A549 (cell line): ENCODE results near the gene CDYL. TPM values are rescaled to one million over a fixed set of nuclear protein-coding genes. Genes with fewer than 3 reads are reported as not detected.

Experiments
- ATAC-seq, 2 experiments: fragments of 200-7000 bp in 1 of 2; fragments of >200 bp in 1 of 2; cut with Nextera tagmentation in 1 of 2; cut with Tn5 transposase in 1 of 2; 3 replicates each; pipeline versions ENCODE4 v1.8.0 to v1.9.1; 2018 to 2020; ENCODE audit warnings: mild to moderate bottlenecking in 1 of 2, moderate library complexity in 1 of 2
- CTCF ChIA-PET: fragments of 300-600 bp; sonication (Branson Sonifier 250); formaldehyde crosslinking; extraction: SDS; loops from one replicate; lab custom pipeline; 2021; ENCODE audit warnings: antibody characterized with exemption, inconsistent platforms; lab: Yijun Ruan, JAX
- POLR2A ChIA-PET: fragments of 350-600 bp; formaldehyde crosslinking; extraction: SDS; loops from one replicate; lab custom pipeline; 2021; ENCODE audit warnings: antibody characterized with exemption, inconsistent platforms; lab: Yijun Ruan, JAX
- DNase-seq, 2 experiments: peaks; one replicate each; pipeline versions ENCODE4 v3.0.0 to v3.0.0-alpha.2; 2011 to 2016; ENCODE audit warnings: low read depth in 1 of 2, low spot score in 1 of 2
- FAIRE-seq: peaks from 2 replicates; lab custom pipeline; 2011; peaks lifted over from hg19 to GRCh38; lab: Jason Lieb, UNC
- H3K27ac ChIP-seq, 2 experiments: fragments of >200 bp; sonication (Bioruptor Twin); formaldehyde crosslinking; 3 replicates each; pipeline ENCODE4 v1.5.1; 2016 to 2017
- H3K4me1 ChIP-seq: fragments of >200 bp; sonication (Bioruptor Twin); formaldehyde crosslinking; 3 replicates; pipeline ENCODE4 v1.6.1; 2016
- H3K4me2 ChIP-seq: fragments of >200 bp; sonication (Bioruptor Twin); formaldehyde crosslinking; 3 replicates; pipeline ENCODE4 v1.6.1; 2016
- H3K4me3 ChIP-seq: fragments of >200 bp; sonication (Bioruptor Twin); formaldehyde crosslinking; 3 replicates; pipeline ENCODE4 v1.5.1; 2016
- H3K9me3 ChIP-seq: fragments of >200 bp; sonication (Bioruptor Twin); formaldehyde crosslinking; 3 replicates; pipeline ENCODE4 v1.6.1; 2016
- CBX8 ChIP-seq: fragments of 200-600 bp; sonication (generic); IDR thresholded peaks from 2 replicates; pipeline ENCODE4 v1.6.1; 2016
- EHF ChIP-seq: fragments of 250-450 bp; sonication (Bioruptor Pico); IDR thresholded peaks from 2 replicates; pipeline ENCODE4 v1.5.0; 2020; ENCODE audit warnings: mild to moderate bottlenecking
- ESRRA ChIP-seq: fragments of 150-350 bp; IDR thresholded peaks from 2 replicates; pipeline ENCODE4 v1.6.1; 2014; ENCODE audit warnings: mild to moderate bottlenecking, low read length, borderline replicate concordance
- FOSL2 ChIP-seq, 2 experiments: fragments of 450-650 bp in 1 of 2; fragments of >200 bp in 1 of 2; sonication (Bioruptor Twin) in 1 of 2; formaldehyde crosslinking; IDR thresholded peaks; 2 replicates each; pipeline versions ENCODE4 v1.5.0 to v1.6.1; 2016 to 2020; ENCODE audit warnings: mild to moderate bottlenecking in 1 of 2, moderate library complexity in 1 of 2
- FOXS1 ChIP-seq: fragments of 250-450 bp; sonication (Bioruptor Pico); IDR thresholded peaks from 2 replicates; pipeline ENCODE4 v1.5.0; 2020; ENCODE audit warnings: mild to moderate bottlenecking, moderate library complexity
- GATA3 ChIP-seq: IDR thresholded peaks from 2 replicates; pipeline ENCODE4 v1.6.1; 2012; ENCODE audit warnings: borderline replicate concordance
- HDAC2 ChIP-seq: fragments of 200-600 bp; sonication (generic); IDR thresholded peaks from 2 replicates; pipeline ENCODE4 v1.6.1; 2016
- JUN ChIP-seq, 2 experiments: fragments of >200 bp; sonication (Bioruptor Twin); formaldehyde crosslinking; IDR thresholded peaks; 2 replicates in 1 of 2; 3 replicates in 1 of 2; pipeline ENCODE4 v1.6.1; 2016 to 2017
- KDM1A ChIP-seq: fragments of 200-600 bp; sonication (generic); IDR thresholded peaks from 2 replicates; pipeline ENCODE4 v1.6.1; 2016; ENCODE audit warnings: low read depth, mild to moderate bottlenecking
- MAZ ChIP-seq: fragments of 150-350 bp; IDR thresholded peaks from 2 replicates; pipeline ENCODE4 v1.6.1; 2014; ENCODE audit warnings: antibody characterized with exemption, low read depth, low read length, borderline replicate concordance
- MYC ChIP-seq: IDR thresholded peaks from 2 replicates; pipeline ENCODE4 v1.6.1; 2012; ENCODE audit warnings: mild to moderate bottlenecking, inconsistent platforms, low read length, improper control_type of control experiment, borderline replicate concordance
- NPAS2 ChIP-seq: fragments of 250-450 bp; sonication (Bioruptor Pico); IDR thresholded peaks from 2 replicates; pipeline ENCODE4 v1.8.0; 2022; ENCODE audit warnings: mild to moderate bottlenecking, moderate library complexity, borderline replicate concordance
- POLR2AphosphoS2 ChIP-seq: conservative IDR thresholded peaks from 2 replicates; pipeline ENCODE4 v1.6.1; 2012; ENCODE audit warnings: low read length, improper control_type of control experiment, inconsistent platforms
- RAD21 ChIP-seq, 2 experiments: fragments of >200 bp in 1 of 2; sonication (Bioruptor Twin) in 1 of 2; formaldehyde crosslinking in 1 of 2; IDR thresholded peaks in 1 of 2; conservative IDR thresholded peaks in 1 of 2; 2 replicates in 1 of 2; 3 replicates in 1 of 2; pipeline ENCODE4 v1.6.1; 2012 to 2018; ENCODE audit warnings: inconsistent platforms in 1 of 2
- RARB ChIP-seq: fragments of 250-450 bp; sonication (Bioruptor Pico); IDR thresholded peaks from 2 replicates; pipeline ENCODE4 v1.8.0; 2021; ENCODE audit warnings: mild to moderate bottlenecking, moderate library complexity
- RNF2 ChIP-seq: fragments of 200-600 bp; sonication (generic); IDR thresholded peaks from 2 replicates; pipeline ENCODE4 v1.6.1; 2016; ENCODE audit warnings: low read depth, mild to moderate bottlenecking, antibody characterized with exemption, moderate library complexity, borderline replicate concordance
- SREBF2 ChIP-seq: fragments of 450-650 bp; IDR thresholded peaks from 2 replicates; pipeline ENCODE4 v1.6.1; 2014; ENCODE audit warnings: mild to moderate bottlenecking, moderate library complexity
- TP53 ChIP-seq: fragments of 250-450 bp; sonication (Bioruptor Pico); IDR thresholded peaks from 2 replicates; pipeline ENCODE4 v1.5.0; 2021; ENCODE audit warnings: mild to moderate bottlenecking, moderate library complexity
- WGBS: methylation state at CpG from one replicate; pipeline ENCODE4 v1.1.6; 2017; ENCODE audit errors: missing lambda C conversion rate; 5-methylcytosine and 5-hydroxymethylcytosine counted together
- polyA plus RNA-seq, 4 experiments: library from polyadenylated mRNA; depleted of rRNA in 3 of 4; stranded (reverse); fragments of >200 nt; fragmentation: RNase III in 1 of 4; extraction: RNeasy Plus Mini Kit Qiagen cat#74134 plus additional on column Dnase treatment in 1 of 4; gene quantifications; 2 replicates in 3 of 4; 3 replicates in 1 of 4; pipeline ENCODE4 v1.2.3, GENCODE V29; 2011 to 2017
- TF ChIP-seq, protein P1 (sequence below): fragments of >200 bp; sonication (Bioruptor Twin); formaldehyde crosslinking; IDR thresholded peaks from 3 replicates; pipeline ENCODE4 v1.5.1; 2016
- TF ChIP-seq, protein P2 (sequence below): fragments of >200 bp; sonication (Bioruptor Twin); formaldehyde crosslinking; IDR thresholded peaks from 3 replicates; pipeline ENCODE4 v1.6.1; 2016
- TF ChIP-seq, protein P3 (sequence below): IDR thresholded peaks from 2 replicates; pipeline ENCODE4 v1.6.1; 2012; ENCODE audit warnings: low read depth, borderline replicate concordance
- TF ChIP-seq, protein P4 (sequence below): fragments of 450-650 bp; IDR thresholded peaks from 2 replicates; pipeline ENCODE4 v1.6.1; 2014; ENCODE audit warnings: antibody characterized with exemption

The CDYL gene
- polyA plus RNA-seq, 2 of the 4 experiments (the other 2 are of a cell fraction), result 18.6 to 42.7 TPM

DNA sequence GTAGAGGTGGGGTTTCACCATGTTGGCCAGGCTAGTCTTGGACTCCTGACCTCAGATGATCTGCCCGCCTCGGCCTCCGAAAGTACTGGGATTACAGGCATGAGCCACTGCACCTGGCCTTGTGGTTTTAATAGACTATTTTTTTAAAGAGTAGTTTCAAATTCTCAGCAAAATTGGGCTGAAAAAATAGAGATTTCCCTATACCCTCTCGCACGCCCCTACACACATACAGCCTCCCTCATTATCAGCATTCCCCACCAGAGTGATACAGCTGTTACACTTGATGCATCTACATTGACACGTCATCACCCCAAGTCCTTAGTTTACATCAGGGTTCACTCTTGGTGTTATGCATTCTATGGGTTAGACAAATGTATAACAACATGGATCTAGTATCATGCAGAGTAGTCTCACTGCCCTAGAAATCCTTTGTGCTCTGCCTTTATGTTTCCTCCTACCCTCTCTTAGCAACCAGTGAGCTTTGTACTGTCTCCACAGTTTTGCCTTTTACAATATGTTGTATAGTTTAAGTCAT lies 103.6 kb downstream of the CDYL start:
- H3K27ac ChIP-seq, result no peak overlapping the region
- peak overlapping the region; percentile 56 for H3K4me2 ChIP-seq
- FAIRE-seq (no peak), DNase-seq (no peak), ATAC-seq (peak; percentile 64 to 67; a peak in 4 of 6 replicates)
- ChIA-PET POLR2A (no interaction called here), CTCF (no interaction called here)
- H3K4me3 ChIP-seq, result no peak overlapping the region
- H3K9me3 ChIP-seq, result no peaks in the 10 kb centered on the region
- no peak for TF ChIP-seq NPAS2 (CRISPR knock-in tag)
- TF ChIP-seq JUN (IDR thresholded peaks at IDR 0.05), result no peak
- no peak for TF ChIP-seq POLR2AphosphoS2
- TF ChIP-seq SREBF2, result no peak
- TF ChIP-seq, protein P1, sequence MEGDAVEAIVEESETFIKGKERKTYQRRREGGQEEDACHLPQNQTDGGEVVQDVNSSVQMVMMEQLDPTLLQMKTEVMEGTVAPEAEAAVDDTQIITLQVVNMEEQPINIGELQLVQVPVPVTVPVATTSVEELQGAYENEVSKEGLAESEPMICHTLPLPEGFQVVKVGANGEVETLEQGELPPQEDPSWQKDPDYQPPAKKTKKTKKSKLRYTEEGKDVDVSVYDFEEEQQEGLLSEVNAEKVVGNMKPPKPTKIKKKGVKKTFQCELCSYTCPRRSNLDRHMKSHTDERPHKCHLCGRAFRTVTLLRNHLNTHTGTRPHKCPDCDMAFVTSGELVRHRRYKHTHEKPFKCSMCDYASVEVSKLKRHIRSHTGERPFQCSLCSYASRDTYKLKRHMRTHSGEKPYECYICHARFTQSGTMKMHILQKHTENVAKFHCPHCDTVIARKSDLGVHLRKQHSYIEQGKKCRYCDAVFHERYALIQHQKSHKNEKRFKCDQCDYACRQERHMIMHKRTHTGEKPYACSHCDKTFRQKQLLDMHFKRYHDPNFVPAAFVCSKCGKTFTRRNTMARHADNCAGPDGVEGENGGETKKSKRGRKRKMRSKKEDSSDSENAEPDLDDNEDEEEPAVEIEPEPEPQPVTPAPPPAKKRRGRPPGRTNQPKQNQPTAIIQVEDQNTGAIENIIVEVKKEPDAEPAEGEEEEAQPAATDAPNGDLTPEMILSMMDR, result no peak
- no peak for TF ChIP-seq RARB (CRISPR knock-in tag)
- TF ChIP-seq MAZ, result no peak
- no peak for TF ChIP-seq RAD21 (conservative IDR thresholded peaks at IDR 0.05 in 1 of 2, IDR thresholded peaks at IDR 0.05 in 1 of 2)
- TF ChIP-seq EHF (CRISPR knock-in tag), result no peak
- no peak for TF ChIP-seq GATA3
- TF ChIP-seq RNF2, result no peak
- no peak for TF ChIP-seq ESRRA
- WGBS, result 95% methylated on average over 6 of the region's 6 CpGs
- peaks cover 19% of the 10 kb centered on the region for H3K4me1 ChIP-seq

DNA sequence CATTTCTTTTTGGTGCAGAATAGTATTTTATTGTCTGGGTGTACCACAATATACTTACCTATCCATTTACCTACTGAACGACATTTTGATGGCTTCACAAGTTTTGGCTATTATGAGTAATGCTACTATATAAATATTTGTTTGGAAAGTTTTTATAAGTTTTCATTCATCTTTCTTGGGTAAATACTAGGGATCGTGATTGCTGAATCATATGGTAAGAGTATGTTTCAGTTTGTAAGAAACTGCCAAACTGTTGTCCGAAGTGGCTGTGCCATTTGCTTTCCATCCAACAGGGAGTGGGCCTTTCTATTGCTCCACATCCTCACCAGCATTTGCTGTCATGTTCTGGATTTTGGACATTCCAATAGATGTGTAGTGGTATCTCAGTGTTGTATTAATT lies 104.2 kb downstream of the CDYL start:
- H3K4me1 ChIP-seq, result peaks cover 19% of the 10 kb centered on the region
- no peak overlapping the region for H3K27ac ChIP-seq
- H3K4me3 ChIP-seq, result no peak overlapping the region
- no peaks in the 10 kb centered on the region for H3K9me3 ChIP-seq
- FAIRE-seq, result no peak
- peak overlapping the region; percentile 56 for H3K4me2 ChIP-seq
- TF ChIP-seq HDAC2, result no peak
- TF ChIP-seq FOSL2 (IDR thresholded peaks at IDR 0.05), result no peak
- no peak for TF ChIP-seq FOSL2 (CRISPR knock-in tag; IDR thresholded peaks at IDR 0.05)
- TF ChIP-seq, protein P2, sequence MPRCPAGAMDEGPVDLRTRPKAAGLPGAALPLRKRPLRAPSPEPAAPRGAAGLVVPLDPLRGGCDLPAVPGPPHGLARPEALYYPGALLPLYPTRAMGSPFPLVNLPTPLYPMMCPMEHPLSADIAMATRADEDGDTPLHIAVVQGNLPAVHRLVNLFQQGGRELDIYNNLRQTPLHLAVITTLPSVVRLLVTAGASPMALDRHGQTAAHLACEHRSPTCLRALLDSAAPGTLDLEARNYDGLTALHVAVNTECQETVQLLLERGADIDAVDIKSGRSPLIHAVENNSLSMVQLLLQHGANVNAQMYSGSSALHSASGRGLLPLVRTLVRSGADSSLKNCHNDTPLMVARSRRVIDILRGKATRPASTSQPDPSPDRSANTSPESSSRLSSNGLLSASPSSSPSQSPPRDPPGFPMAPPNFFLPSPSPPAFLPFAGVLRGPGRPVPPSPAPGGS, result no peak
- no peak for TF ChIP-seq FOXS1
- TF ChIP-seq MYC, result no peak
- no peak for TF ChIP-seq CBX8
- TF ChIP-seq KDM1A, result no peak
- TF ChIP-seq, protein P3, sequence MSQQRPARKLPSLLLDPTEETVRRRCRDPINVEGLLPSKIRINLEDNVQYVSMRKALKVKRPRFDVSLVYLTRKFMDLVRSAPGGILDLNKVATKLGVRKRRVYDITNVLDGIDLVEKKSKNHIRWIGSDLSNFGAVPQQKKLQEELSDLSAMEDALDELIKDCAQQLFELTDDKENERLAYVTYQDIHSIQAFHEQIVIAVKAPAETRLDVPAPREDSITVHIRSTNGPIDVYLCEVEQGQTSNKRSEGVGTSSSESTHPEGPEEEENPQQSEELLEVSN, result no peak
- TF ChIP-seq, protein P4, sequence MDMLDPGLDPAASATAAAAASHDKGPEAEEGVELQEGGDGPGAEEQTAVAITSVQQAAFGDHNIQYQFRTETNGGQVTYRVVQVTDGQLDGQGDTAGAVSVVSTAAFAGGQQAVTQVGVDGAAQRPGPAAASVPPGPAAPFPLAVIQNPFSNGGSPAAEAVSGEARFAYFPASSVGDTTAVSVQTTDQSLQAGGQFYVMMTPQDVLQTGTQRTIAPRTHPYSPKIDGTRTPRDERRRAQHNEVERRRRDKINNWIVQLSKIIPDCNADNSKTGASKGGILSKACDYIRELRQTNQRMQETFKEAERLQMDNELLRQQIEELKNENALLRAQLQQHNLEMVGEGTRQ, result no peak
- TF ChIP-seq TP53 (CRISPR knock-in tag), result no peak
- peak in 1 of 2 experiments; percentile 50; a peak in 3 of 6 replicates for ATAC-seq
- WGBS, result 4% methylated on average over 3 of the region's 3 CpGs
- POLR2A ChIA-PET, result no interaction called here
- peak in 1 of 2 experiments; percentile 13 for DNase-seq
- CTCF ChIA-PET, result no interaction called here
